ENCODE measurements around the gene ZNF548.

GRCh38 chr19:57380923-57381322, 8.7 kb upstream of the ZNF548 start:
- TF ChIP-seq POLR2AphosphoS5 (IDR thresholded peaks at IDR 0.05; ENCODE audit: borderline replicate concordance, low read depth, low read length) (no peak), EZH2 (IDR thresholded peaks at IDR 0.05) (no peak)

Measured in SK-N-MC (cell line).